Testis (tissue), 2 donors: Measurements from ENCODE around the gene PEF1.

Experiments
- CTCF ChIP-seq, 3 experiments: fragments of 450-650 bp in 2 of 3; fragments of 200-600 bp in 1 of 3; sonication (generic) in 1 of 3; IDR thresholded peaks; one replicate each; pipeline ENCODE4 v1.5.1; 2016 to 2019; ENCODE audit warnings: antibody characterized with exemption in 3 of 3, mild to moderate bottlenecking in 2 of 3, moderate library complexity in 1 of 3
- POLR2A ChIP-seq: fragments of 450-650 bp; IDR thresholded peaks from one replicate; pipeline ENCODE4 v1.6.1; 2017; ENCODE audit warnings: antibody characterized with exemption, mild to moderate bottlenecking, moderate library complexity

GRCh38 chr1:31675756-31676155 lies 31.1 kb upstream of the PEF1 start:
- TF ChIP-seq CTCF (IDR thresholded peaks at IDR 0.05) (no peak), POLR2A (no peak)
